ENCODE results near the gene RUFY4. TPM values are rescaled to one million over a fixed set of nuclear protein-coding genes. Genes with fewer than 3 reads are reported as not detected.

RUFY4 gene
- total and polyA plus RNA-seq, 2 donors (not counting 3 experiments of a cell fraction or from before 2014, with no cell fraction given) = not detected

DNA sequence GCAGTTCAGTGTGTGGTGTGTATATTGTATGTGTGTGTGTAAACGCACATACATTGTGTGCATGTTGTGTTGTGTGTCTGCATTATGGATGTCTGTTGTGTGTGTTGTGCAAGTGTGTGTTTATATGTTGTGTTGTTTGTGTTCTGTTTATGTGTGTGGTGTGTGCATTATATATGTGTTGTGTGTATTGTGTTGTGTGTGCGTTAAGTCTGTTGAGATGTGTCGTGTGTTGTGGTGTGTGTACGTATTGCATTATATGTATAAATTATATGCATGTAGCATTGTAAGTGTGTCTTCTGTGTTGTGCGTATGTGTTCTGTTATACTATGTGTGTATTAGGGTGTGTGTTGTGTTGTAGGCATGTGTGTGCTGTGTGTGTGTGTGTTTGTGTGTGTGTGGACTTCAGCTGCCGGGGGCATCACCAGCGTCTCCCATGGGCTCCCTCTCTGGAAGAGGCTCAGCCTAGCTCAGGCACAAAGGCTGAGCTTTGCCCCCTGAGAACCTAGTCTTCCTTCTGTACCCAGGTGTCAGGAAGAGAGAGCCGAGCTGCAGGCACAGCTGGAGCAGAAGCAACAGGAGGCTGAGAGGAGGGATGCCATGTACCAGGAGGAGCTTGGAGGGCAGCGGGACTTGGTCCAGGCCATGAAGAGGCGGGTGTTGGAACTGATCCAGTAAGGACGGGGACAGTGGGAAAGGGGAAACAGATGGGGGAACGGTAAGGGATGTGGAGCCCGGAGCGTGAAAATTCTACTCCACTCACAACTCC lies 13.7 kb downstream of the RUFY4 start:
- CTCF ChIA-PET = interaction anchor here (1.1 to 2.0 kb wide), 2 partner anchors 8 to 14 kb away, joined by 3 to 7 read pairs; partner anchors contain the start of gene RUFY4
- dilution Hi-C loops (cut with MboI; ENCODE audit: extremely low pct_ligation_motif_present, low sequenced_read_pairs) = no loop called here

More for the DNA sequence above, 13.7 kb downstream of the RUFY4 start:
- Histone ChIP-seq H3K9me3 (replicated peaks; ENCODE audit: control insufficient read depth, insufficient read depth, low read length) (no peaks in the 10 kb centered on the region), H3K27ac (ENCODE audit: insufficient read depth, low read depth, low read length) (no peak overlapping the region), H3K36me3 (ENCODE audit: control insufficient read depth in 2 of 2, extremely low read depth in 1 of 2, insufficient read depth in 2 of 2, low read length in 2 of 2) (no peaks in the 10 kb centered on the region), H2AFZ (ENCODE audit: low read depth, low read length) (no peak overlapping the region), H4K20me1 (replicated peaks; ENCODE audit: control insufficient read depth, extremely low read depth, insufficient read depth, low read length) (no peaks in the 10 kb centered on the region), H3K4me1 (ENCODE audit: control insufficient read depth, extremely low read depth, insufficient read depth, low read length) (no peaks in the 10 kb centered on the region), H3K79me2 (ENCODE audit: control insufficient read depth, insufficient read depth, low read length) (no peaks in the 10 kb centered on the region), H3K9ac (replicated peaks; ENCODE audit: extremely low read depth, insufficient read depth, low read length) (no peak overlapping the region), H3K9me1 (replicated peaks; ENCODE audit: control insufficient read depth, extremely low read depth, insufficient read depth, low read length) (no peaks in the 10 kb centered on the region), H3K4me2 (ENCODE audit: insufficient read depth, low read length) (no peak overlapping the region), H3K4me3 (replicated peaks in 1 of 3; ENCODE audit: insufficient read depth in 1 of 3, low read depth in 1 of 3, low read length in 3 of 3) (no peak overlapping the region), H3K27me3 (ENCODE audit: control insufficient read depth in 2 of 2, insufficient read depth in 2 of 2, low read length in 2 of 2) (peaks cover 0 to 4% of the 10 kb centered on the region in 2 experiments)
- POLR2A ChIA-PET = no interaction called here
- intact Hi-C loops (cut with micrococcal nuclease) = no loop called here
- no peak for TF ChIP-seq POLR2A (IDR thresholded peaks at IDR 0.05; ENCODE audit: low read depth, low read length)
- no peak for TF ChIP-seq POLR2AphosphoS5 (IDR thresholded peaks at IDR 0.05; ENCODE audit: insufficient read depth, low read depth, low read length)
- no peak for TF ChIP-seq JUN (IDR thresholded peaks at IDR 0.05; ENCODE audit: borderline replicate concordance, insufficient read depth, insufficient read length, low read depth)
- TF ChIP-seq EZH2 (IDR thresholded peaks at IDR 0.05; ENCODE audit: borderline replicate concordance, low read depth, low read length, severe bottlenecking) = no peak
- TF ChIP-seq CTCF (IDR thresholded peaks at IDR 0.05; ENCODE audit: extremely low read depth in 1 of 2, insufficient read depth in 1 of 2, low read depth in 1 of 2, low read length in 2 of 2) = no peak
- no peak for TF ChIP-seq MAX (IDR thresholded peaks at IDR 0.05; ENCODE audit: insufficient read depth, insufficient read length)
- TF ChIP-seq GATA2 (IDR thresholded peaks at IDR 0.05; ENCODE audit: insufficient read depth, insufficient read length, low read depth, low read length) = no peak
- TF ChIP-seq MYC (IDR thresholded peaks at IDR 0.05; ENCODE audit: low read depth, low read length) = no peak
- TF ChIP-seq FOS (IDR thresholded peaks at IDR 0.05; ENCODE audit: borderline replicate concordance, insufficient read depth, low read length) = no peak
- FAIRE-seq = no peak
- DNase-seq (ENCODE audit: low read depth, low spot score) = no peak
- BruUV-seq (replicated peaks) = no TSS peak

Data from endothelial cell of umbilical vein (primary cell).